Panc1 (cell line): ENCODE results near the gene CLSTN3.

ENCODE experiments used
- POLR2AphosphoS5 ChIP-seq: IDR thresholded peaks from 2 replicates; pipeline ENCODE4 v1.6.1; 2012; ENCODE audit warnings: mild to moderate bottlenecking, low read depth, low read length, moderate library complexity
- SIN3A ChIP-seq: IDR thresholded peaks from 2 replicates; pipeline ENCODE4 v1.6.1; 2012; ENCODE audit warnings: low read depth, mild to moderate bottlenecking, low read length, moderate library complexity, borderline replicate concordance; ENCODE audit not compliant: insufficient read depth
- TF ChIP-seq, protein P1 (sequence below): fragments of 450-650 bp; IDR thresholded peaks from 2 replicates; pipeline ENCODE4 v1.5.1; 2017; ENCODE audit warnings: mild to moderate bottlenecking
- TF ChIP-seq, protein P2 (sequence below), 2 experiments: IDR thresholded peaks; 2 replicates each; pipeline ENCODE4 v1.6.1; 2011 to 2012; ENCODE audit warnings: low read depth in 2 of 2, control low read depth in 1 of 2, low read length in 1 of 2, mild to moderate bottlenecking in 1 of 2, moderate library complexity in 1 of 2; ENCODE audit not compliant: insufficient read depth in 1 of 2

DNA sequence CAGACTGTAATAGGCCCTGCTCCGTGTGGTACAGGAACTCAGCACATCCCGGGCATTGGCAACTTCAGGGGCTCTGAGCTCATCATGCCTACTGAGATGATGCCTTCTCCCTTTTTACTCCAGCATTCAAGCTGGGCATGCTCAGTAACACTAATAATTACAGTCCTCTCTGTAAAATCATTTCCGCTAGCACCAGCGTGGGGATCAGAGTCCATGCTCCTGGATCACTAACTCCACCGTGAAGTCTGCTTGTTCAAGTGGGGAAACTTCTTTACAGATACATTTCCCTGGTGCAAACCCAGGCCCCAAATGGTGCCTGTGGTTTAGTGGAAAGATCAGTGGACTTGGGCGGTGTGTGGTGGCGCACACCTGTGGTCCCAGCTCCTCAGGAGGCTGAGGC, 16.7 kb downstream of the CLSTN3 start:
- TF ChIP-seq, protein P1, sequence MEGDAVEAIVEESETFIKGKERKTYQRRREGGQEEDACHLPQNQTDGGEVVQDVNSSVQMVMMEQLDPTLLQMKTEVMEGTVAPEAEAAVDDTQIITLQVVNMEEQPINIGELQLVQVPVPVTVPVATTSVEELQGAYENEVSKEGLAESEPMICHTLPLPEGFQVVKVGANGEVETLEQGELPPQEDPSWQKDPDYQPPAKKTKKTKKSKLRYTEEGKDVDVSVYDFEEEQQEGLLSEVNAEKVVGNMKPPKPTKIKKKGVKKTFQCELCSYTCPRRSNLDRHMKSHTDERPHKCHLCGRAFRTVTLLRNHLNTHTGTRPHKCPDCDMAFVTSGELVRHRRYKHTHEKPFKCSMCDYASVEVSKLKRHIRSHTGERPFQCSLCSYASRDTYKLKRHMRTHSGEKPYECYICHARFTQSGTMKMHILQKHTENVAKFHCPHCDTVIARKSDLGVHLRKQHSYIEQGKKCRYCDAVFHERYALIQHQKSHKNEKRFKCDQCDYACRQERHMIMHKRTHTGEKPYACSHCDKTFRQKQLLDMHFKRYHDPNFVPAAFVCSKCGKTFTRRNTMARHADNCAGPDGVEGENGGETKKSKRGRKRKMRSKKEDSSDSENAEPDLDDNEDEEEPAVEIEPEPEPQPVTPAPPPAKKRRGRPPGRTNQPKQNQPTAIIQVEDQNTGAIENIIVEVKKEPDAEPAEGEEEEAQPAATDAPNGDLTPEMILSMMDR, result no peak
- no peak for TF ChIP-seq POLR2AphosphoS5
- no peak for TF ChIP-seq SIN3A
- TF ChIP-seq, protein P2, sequence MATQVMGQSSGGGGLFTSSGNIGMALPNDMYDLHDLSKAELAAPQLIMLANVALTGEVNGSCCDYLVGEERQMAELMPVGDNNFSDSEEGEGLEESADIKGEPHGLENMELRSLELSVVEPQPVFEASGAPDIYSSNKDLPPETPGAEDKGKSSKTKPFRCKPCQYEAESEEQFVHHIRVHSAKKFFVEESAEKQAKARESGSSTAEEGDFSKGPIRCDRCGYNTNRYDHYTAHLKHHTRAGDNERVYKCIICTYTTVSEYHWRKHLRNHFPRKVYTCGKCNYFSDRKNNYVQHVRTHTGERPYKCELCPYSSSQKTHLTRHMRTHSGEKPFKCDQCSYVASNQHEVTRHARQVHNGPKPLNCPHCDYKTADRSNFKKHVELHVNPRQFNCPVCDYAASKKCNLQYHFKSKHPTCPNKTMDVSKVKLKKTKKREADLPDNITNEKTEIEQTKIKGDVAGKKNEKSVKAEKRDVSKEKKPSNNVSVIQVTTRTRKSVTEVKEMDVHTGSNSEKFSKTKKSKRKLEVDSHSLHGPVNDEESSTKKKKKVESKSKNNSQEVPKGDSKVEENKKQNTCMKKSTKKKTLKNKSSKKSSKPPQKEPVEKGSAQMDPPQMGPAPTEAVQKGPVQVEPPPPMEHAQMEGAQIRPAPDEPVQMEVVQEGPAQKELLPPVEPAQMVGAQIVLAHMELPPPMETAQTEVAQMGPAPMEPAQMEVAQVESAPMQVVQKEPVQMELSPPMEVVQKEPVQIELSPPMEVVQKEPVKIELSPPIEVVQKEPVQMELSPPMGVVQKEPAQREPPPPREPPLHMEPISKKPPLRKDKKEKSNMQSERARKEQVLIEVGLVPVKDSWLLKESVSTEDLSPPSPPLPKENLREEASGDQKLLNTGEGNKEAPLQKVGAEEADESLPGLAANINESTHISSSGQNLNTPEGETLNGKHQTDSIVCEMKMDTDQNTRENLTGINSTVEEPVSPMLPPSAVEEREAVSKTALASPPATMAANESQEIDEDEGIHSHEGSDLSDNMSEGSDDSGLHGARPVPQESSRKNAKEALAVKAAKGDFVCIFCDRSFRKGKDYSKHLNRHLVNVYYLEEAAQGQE (IDR thresholded peaks at IDR 0.05; ENCODE audit: insufficient read depth in 1 of 2, low read depth in 2 of 2, low read length in 1 of 2), result no peak
